Breast epithelium (tissue), 3 donors: ENCODE measurements around the gene NOL3.

Experiments
- POLR2A ChIP-seq: fragments of 450-650 bp; IDR thresholded peaks from one replicate; pipeline ENCODE4 v1.6.1; 2016; ENCODE audit warnings: antibody characterized with exemption, mild to moderate bottlenecking, moderate library complexity
- POLR2AphosphoS5 ChIP-seq, 3 donors: sonication (generic); formaldehyde crosslinking; IDR thresholded peaks; one replicate each; pipeline ENCODE4 v1.6.1; 2017; ENCODE audit warnings: antibody characterized with exemption in 3 of 3
- TF ChIP-seq, protein P1 (sequence below), 3 donors: fragments of 450-650 bp; IDR thresholded peaks; one replicate each; pipeline ENCODE4 v1.5.1; 2016 to 2017; ENCODE audit warnings: antibody characterized with exemption in 3 of 3, mild to moderate bottlenecking in 3 of 3, moderate library complexity in 3 of 3

DNA sequence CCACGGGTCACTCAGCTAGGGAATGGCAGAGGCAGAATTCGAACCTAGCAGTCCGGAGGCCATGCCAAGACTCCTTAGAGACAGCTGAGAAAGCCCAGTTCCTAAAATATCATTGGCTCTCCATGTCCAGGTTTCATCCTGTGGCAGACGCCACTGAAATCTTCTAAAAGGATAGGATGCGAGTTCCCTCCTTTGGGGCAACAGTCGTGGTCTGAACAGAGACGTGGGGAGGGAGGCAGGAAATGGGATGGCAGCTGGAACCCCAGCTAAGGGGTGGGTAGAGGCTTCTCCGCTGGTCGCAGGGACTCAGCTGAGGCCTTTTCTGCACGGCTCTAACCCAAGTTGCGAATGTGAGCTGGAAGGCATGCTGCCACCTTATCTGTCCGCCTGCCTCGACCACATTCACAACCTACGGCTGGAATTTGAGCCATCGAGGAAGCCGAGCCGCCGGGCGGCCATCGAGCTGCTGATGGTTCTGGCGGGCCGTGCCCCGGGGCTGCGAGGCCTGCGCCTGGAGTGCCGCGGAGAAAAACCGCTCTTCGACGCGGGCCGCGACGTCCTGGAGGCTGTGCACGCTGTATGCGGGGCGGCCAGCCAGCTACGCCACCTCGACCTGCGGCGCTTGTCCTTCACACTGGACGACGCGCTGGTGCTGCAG, 7.7 kb upstream of the NOL3 start:
- TF ChIP-seq, protein P1, sequence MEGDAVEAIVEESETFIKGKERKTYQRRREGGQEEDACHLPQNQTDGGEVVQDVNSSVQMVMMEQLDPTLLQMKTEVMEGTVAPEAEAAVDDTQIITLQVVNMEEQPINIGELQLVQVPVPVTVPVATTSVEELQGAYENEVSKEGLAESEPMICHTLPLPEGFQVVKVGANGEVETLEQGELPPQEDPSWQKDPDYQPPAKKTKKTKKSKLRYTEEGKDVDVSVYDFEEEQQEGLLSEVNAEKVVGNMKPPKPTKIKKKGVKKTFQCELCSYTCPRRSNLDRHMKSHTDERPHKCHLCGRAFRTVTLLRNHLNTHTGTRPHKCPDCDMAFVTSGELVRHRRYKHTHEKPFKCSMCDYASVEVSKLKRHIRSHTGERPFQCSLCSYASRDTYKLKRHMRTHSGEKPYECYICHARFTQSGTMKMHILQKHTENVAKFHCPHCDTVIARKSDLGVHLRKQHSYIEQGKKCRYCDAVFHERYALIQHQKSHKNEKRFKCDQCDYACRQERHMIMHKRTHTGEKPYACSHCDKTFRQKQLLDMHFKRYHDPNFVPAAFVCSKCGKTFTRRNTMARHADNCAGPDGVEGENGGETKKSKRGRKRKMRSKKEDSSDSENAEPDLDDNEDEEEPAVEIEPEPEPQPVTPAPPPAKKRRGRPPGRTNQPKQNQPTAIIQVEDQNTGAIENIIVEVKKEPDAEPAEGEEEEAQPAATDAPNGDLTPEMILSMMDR (IDR thresholded peaks at IDR 0.05): no peak
- no peak for TF ChIP-seq POLR2A
- no peak for TF ChIP-seq POLR2AphosphoS5 (IDR thresholded peaks at IDR 0.05)
